ENCODE measurements around the gene ARSB.

GRCh38 chr5:78821536-78822021 is 163.5 kb downstream of the ARSB start:
- no peak for TF ChIP-seq CTCF (conservative IDR thresholded peaks at IDR 0.05; ENCODE audit: low read length)
- TF ChIP-seq EZH2phosphoT487 (IDR thresholded peaks at IDR 0.05; ENCODE audit: borderline replicate concordance, low read depth, low read length), result no peak

All from OCI-LY7 (cell line).